Smooth muscle cell (in vitro differentiated cells): ENCODE measurements around the gene ITGA3. TPM values are rescaled to one million over a fixed set of nuclear protein-coding genes. Genes with fewer than 3 reads are reported as not detected.
A peak's percentile ranks its signal among the peaks of the same experiment; 100 is the strongest.
"Not testable (repeated sequence)": the region's sequence is repeated elsewhere in the genome, so short reads cannot be mapped to it uniquely, and the experiment has no call there.

Source experiments
- DNase-seq: peaks from one replicate; lab custom pipeline; 2025; ENCODE audit not compliant: unreplicated experiment; lab: John Stamatoyannopoulos, UW
- H2AFZ ChIP-seq: fragments of 200-600 bp; sonication (generic); 2 replicates; pipeline ENCODE4 v1.6.0; 2016; ENCODE audit warnings: antibody characterized with exemption, low read depth, mild to moderate bottlenecking
- H3F3A ChIP-seq: fragments of 200-600 bp; sonication (generic); 2 replicates; pipeline ENCODE4 v1.6.0; 2017; ENCODE audit warnings: antibody characterized with exemption, low read depth
- H3K27ac ChIP-seq: fragments of 200-600 bp; sonication (generic); 2 replicates; pipeline ENCODE4 v1.5.1; 2016; ENCODE audit warnings: low read depth, mild to moderate bottlenecking
- H3K27me3 ChIP-seq: fragments of 200-600 bp; sonication (generic); 2 replicates; pipeline ENCODE4 v1.6.1; 2016; ENCODE audit warnings: low read depth, mild to moderate bottlenecking
- H3K36me3 ChIP-seq: fragments of 200-600 bp; sonication (generic); 2 replicates; pipeline ENCODE4 v1.5.1; 2016; ENCODE audit warnings: low read depth
- H3K4me1 ChIP-seq: fragments of 200-600 bp; sonication (generic); 2 replicates; pipeline ENCODE4 v1.5.1; 2016; ENCODE audit warnings: low read depth
- H3K4me2 ChIP-seq: fragments of 200-600 bp; sonication (generic); 2 replicates; pipeline ENCODE4 v1.6.0; 2016; ENCODE audit warnings: mild to moderate bottlenecking
- H3K4me3 ChIP-seq: fragments of 200-600 bp; sonication (generic); 2 replicates; pipeline ENCODE4 v1.5.1; 2016; ENCODE audit warnings: mild to moderate bottlenecking
- H3K79me2 ChIP-seq: fragments of 200-600 bp; sonication (generic); 2 replicates; pipeline ENCODE4 v1.6.0; 2016; ENCODE audit warnings: low read depth, mild to moderate bottlenecking
- H3K9ac ChIP-seq: fragments of 200-600 bp; sonication (generic); 2 replicates; pipeline ENCODE4 v1.6.0; 2016; ENCODE audit warnings: low read depth
- H3K9me3 ChIP-seq: fragments of 200-600 bp; sonication (generic); replicated peaks from 2 replicates; pipeline ENCODE4 v1.5.1; 2016; ENCODE audit warnings: low read depth
- H4K20me1 ChIP-seq: fragments of 200-600 bp; sonication (generic); 2 replicates; pipeline ENCODE4 v1.6.0; 2016; ENCODE audit warnings: low read depth
- CTCF ChIP-seq: fragments of 200-600 bp; sonication (generic); IDR thresholded peaks from 2 replicates; pipeline ENCODE4 v1.5.1; 2017; ENCODE audit warnings: borderline replicate concordance, mild to moderate bottlenecking, antibody characterized with exemption; ENCODE audit not compliant: insufficient read depth, poor library complexity, severe bottlenecking
- WGBS: methylation state at CpG from one replicate; pipeline ENCODE4 v1.1.7; 2016; ENCODE audit warnings: low lambda C conversion rate; 5-methylcytosine and 5-hydroxymethylcytosine counted together
- polyA plus RNA-seq: library from polyadenylated mRNA; unstranded; fragments of >200 nt; fragmentation: Nextera tagmentation; extraction: Ambion mirVana; gene quantifications from 2 replicates; pipeline ENCODE4 v1.2.1, GENCODE V29; 2016
- total RNA-seq: library from RNA; depleted of rRNA; stranded (reverse); fragments of >200 nt; gene quantifications from 2 replicates; pipeline ENCODE4 v1.2.3, GENCODE V29; 2014

ITGA3 gene
- total and polyA plus RNA-seq, 2 experiments from 2014 or later, result 30.0 to 44.7 TPM

- Histone ChIP-seq H3K27me3 (no peaks in the 10 kb centered on the region), H3K4me2 (peak overlapping the region; percentile 94), H3K4me3 (no peak overlapping the region), H3K9ac (no peak overlapping the region), H3K36me3 (no peaks in the 10 kb centered on the region), H3K4me1 (peaks cover 12% of the 10 kb centered on the region), H3K79me2 (peaks cover 36% of the 10 kb centered on the region), H2AFZ (no peak overlapping the region), H3K27ac (peak overlapping the region; percentile 80), H4K20me1 (peaks cover 20% of the 10 kb centered on the region), H3K9me3 (no peaks in the 10 kb centered on the region), H3F3A (peaks cover 30% of the 10 kb centered on the region)
- 92% methylated on average over 9 of the region's 9 CpGs for whole genome bisulfite sequencing
- TF ChIP-seq CTCF, result no peak
- DNase-seq, result no peak
These were observed 5.2 kb downstream of the ITGA3 start for GRCh38 chr17:50060951-50061712.

- not testable (repeated sequence) for H3K4me3 ChIP-seq, DNase-seq, H3K36me3 ChIP-seq, H3K9ac ChIP-seq, H3K9me3 ChIP-seq, H2AFZ ChIP-seq, H3K27me3 ChIP-seq
- Histone ChIP-seq H3K4me2 (peak overlapping the region; percentile 94), H3F3A (peaks cover 31% of the 10 kb centered on the region), H3K27ac (peak overlapping the region; percentile 80), H4K20me1 (peaks cover 20% of the 10 kb centered on the region), H3K79me2 (peaks cover 41% of the 10 kb centered on the region), H3K4me1 (peaks cover 12% of the 10 kb centered on the region)
- WGBS, result 90% methylated on average over 10 of the region's 10 CpGs
These were observed 5.8 kb downstream of the ITGA3 start for GRCh38 chr17:50061713-50062045.

- Histone ChIP-seq H3K27ac (peak overlapping the region; percentile 80), H3K27me3 (no peaks in the 10 kb centered on the region), H3K4me1 (peaks cover 12% of the 10 kb centered on the region), H3K79me2 (peaks cover 42% of the 10 kb centered on the region), H2AFZ (no peak overlapping the region), H3K9ac (no peak overlapping the region), H3K4me2 (peak overlapping the region; percentile 39), H3K9me3 (no peaks in the 10 kb centered on the region), H3F3A (peaks cover 31% of the 10 kb centered on the region), H3K36me3 (no peaks in the 10 kb centered on the region), H3K4me3 (no peak overlapping the region), H4K20me1 (peaks cover 12% of the 10 kb centered on the region)
- 69% methylated on average over 10 of the region's 10 CpGs for WGBS
- DNase-seq, result no peak
- TF ChIP-seq CTCF, result no peak
These were observed 6.7 kb downstream of the ITGA3 start for GRCh38 chr17:50062293-50063243.

GRCh38 chr17:50063561-50064252 is 7.8 kb downstream of the ITGA3 start:
- Histone ChIP-seq H3K27ac (peak overlapping the region; percentile 80), H2AFZ (no peak overlapping the region), H3K79me2 (peaks cover 36% of the 10 kb centered on the region), H3F3A (peaks cover 23% of the 10 kb centered on the region), H3K9me3 (no peaks in the 10 kb centered on the region), H3K4me1 (peaks cover 12% of the 10 kb centered on the region), H3K4me3 (no peak overlapping the region), H3K36me3 (no peaks in the 10 kb centered on the region), H4K20me1 (peaks cover 12% of the 10 kb centered on the region), H3K27me3 (no peaks in the 10 kb centered on the region), H3K9ac (peak overlapping the region; percentile 58), H3K4me2 (peak overlapping the region; percentile 37)
- 94% methylated on average over 8 of the region's 8 CpGs for WGBS
- no peak for DNase-seq
- TF ChIP-seq CTCF, result no peak
